Amniotic epithelial cell (primary cell): ENCODE measurements around the gene LRRFIP2.

ENCODE experiments used
- DNase-seq: peaks from one replicate; pipeline ENCODE4 v3.0.0-alpha.2; 2010; ENCODE audit warnings: low read depth

The LRRFIP2 gene

DNA sequence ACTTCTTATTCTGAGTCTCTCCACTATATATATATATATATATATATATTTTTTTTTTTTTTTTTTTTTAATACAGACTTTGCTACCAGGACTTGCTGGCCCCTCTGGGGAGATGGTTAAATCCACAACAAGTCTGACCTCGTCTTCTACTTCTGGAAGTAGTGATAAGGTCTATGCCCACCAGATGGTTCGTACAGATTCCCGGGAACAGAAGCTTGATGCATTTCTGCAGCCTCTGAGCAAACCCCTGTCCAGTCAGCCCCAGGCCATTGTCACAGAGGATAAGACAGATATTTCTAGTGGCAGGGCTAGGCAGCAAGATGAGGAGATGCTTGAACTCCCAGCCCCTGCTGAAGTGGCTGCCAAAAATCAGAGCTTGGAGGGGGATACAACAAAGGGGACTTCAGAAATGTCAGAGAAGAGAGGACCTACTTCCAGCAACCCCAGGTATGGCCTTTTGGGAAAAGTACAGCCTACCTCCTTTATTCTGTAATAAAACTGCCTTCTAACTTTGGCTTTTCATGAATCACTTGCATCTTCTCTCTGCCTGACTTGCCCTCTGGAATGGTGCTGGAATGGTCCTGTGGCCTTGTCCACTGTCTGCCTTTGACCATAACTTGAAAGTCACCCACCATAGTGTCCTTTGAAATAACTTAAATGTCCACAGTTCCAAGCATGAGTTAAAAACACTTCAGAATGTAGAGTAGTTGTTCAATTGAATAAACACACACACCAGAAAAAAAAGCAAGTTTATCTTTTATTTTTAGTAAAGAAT lies 148.6 kb downstream of the LRRFIP2 start:
- no peak for DNase-seq

DNA sequence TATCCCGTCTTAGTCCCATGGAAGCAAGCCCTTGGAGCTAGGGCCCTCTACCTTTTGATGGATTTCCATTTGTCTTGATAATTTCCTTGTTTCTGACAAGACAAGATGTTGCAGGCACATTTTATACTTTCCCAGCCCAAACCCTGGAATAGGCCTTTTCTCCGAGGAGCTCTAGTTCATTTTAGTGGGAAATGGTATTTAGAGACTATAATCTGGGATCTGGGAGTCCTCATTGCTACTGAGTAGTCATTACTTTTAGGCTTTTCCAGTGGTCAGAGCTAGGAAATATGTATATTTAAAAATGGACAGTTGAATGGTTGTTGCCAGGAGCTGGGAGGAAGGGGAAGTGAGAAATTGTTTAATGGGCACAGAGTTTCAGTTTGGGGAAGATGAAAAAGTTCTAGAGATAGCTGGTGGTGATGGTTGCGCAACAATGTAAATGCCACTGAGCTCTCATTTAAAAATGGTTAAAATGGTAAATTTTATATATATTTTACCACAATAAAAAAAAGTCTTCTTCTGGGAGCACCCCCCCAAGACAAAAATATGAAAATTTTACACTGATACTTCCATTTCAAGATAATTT lies 149.5 kb downstream of the LRRFIP2 start:
- DNase-seq, result no peak

DNA sequence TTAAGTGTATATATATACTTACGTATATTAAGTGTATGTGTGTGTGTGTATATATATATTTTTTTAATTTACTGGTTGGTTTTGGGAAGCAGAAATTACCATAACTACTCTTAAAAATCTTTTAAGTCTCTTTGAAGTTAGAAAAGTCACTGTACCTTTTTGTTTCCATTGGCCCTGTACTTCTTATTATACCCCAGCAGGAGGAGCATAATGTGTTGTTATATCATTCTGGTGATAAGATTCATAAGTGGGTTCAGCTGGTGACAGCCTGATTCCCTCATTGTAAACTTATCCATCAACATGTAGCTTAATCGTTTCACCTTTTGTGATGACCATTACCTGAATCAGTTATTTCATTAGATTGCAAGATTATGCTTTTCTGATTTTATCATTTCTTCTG lies 150.3 kb downstream of the LRRFIP2 start:
- DNase-seq, result peak; percentile 17

DNA sequence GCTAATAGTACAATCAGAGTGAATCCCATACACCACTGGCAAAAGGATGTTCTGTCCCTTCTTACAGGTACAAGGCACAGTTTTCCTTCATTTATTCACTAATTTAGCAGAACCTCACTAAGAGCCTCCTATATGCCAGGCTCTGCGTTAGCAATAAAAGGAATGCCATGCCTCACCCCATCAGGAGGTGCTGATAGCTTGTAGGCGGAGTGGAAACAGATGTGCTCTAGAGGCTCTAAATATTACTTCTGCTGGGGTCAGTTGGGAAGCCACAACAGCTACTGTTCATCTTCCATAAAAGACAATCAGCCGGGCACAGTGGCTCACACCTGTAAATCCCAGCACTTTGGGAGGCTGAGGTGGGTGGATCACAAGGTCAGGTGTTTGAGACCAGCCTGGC lies 156.7 kb downstream of the LRRFIP2 start:
- no peak for DNase-seq

DNA sequence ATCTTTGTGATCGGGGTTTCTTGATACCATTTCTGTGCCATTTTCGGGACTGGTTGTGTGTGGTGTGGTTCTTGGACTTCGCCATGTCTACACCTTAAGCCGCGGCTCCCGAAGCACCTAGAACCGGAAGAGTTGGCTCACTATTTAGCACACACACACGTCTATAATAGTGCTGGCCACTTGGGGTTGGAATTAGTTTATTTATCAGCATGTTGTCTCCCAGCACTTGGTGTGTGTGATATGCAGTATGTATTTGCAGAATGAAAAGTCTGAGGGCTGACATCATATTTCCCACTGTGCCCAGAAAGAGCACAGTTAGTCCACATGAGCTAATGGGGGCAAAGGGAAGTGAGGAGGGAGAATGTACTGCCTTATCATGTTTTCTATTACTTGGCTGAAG lies 157.5 kb downstream of the LRRFIP2 start:
- no peak for DNase-seq

DNA sequence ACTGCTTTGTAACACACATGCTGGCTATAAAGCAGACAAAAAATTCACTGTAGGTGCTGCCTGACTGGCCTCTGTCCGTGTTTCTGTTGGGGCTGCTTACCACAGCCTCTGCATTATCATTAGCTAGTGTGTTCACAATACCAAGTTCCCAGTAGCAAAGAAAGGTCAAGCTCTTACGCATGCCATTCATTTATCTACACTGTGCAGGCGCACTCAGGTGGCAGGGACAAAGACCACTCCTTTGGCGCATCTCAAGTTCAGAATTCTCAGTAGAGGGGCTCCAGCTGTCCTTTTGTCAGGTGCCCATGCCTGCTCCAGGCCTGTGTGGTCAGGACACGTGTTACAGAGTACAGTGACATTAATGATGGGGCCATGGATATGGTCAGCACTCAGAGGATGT lies 158.7 kb downstream of the LRRFIP2 start:
- no peak for DNase-seq

DNA sequence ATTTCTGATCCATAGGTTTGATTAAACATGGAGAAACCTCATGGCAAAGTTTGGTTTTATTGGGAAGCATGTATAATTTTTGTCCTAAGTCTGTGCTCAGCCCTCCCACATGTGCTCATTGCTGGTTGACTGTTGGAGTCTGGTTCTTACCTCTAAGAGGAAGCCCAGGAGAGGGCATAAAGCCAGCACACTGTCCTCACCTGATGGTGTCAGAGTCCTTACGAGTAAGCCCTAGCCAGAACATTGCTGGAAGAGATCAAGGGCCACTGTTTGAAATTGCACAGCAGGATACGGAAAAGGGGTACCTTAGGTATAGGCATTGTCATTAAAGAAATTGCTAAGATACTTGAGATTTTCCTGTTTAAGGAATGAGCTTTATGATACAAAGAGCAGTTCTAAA lies 159.8 kb downstream of the LRRFIP2 start:
- DNase-seq, result no peak
